Measurements from ENCODE around the gene TTC9B. TPM values are rescaled to one million over a fixed set of nuclear protein-coding genes. Genes with fewer than 3 reads are reported as not detected.

The TTC9B gene
- total RNA-seq, 1 donor from 2014 or later = 37.5 TPM

GRCh38 chr19:40249781-40250180 is 31.6 kb upstream of the TTC9B start:
- no peak for FAIRE-seq
- DNase-seq (ENCODE audit: low spot score in 2 of 2) = no peak

- no peak for FAIRE-seq
Measured at GRCh38 chr19:40249201-40249600, 31.0 kb upstream of the TTC9B start.

GRCh38 chr19:40247735-40248262 is 29.6 kb upstream of the TTC9B start:
- FAIRE-seq (no peak), DNase-seq (ENCODE audit: low spot score in 2 of 2) (no peak)

More at GRCh38 chr19:40249201-40249600, 31.0 kb upstream of the TTC9B start:
- DNase-seq (ENCODE audit: low spot score in 2 of 2) = no peak

GRCh38 chr19:40247178-40247577 is 29.0 kb upstream of the TTC9B start:
- DNase-seq (ENCODE audit: low spot score in 2 of 2) = no peak
- no peak for FAIRE-seq

GRCh38 chr19:40246292-40247073 is 28.3 kb upstream of the TTC9B start:
- FAIRE-seq = no peak
- no peak for DNase-seq (ENCODE audit: low spot score in 2 of 2)

- FAIRE-seq = no peak
Measured at GRCh38 chr19:40245506-40246128, 27.4 kb upstream of the TTC9B start.

GRCh38 chr19:40244579-40245317 is 26.6 kb upstream of the TTC9B start:
- DNase-seq (ENCODE audit: low spot score in 2 of 2) (no peak), FAIRE-seq (no peak)

More at GRCh38 chr19:40245506-40246128, 27.4 kb upstream of the TTC9B start:
- DNase-seq (ENCODE audit: low spot score in 2 of 2) = no peak

- DNase-seq (ENCODE audit: low spot score in 2 of 2) (no peak), FAIRE-seq (no peak)
Measured at GRCh38 chr19:40243181-40243580, 25.0 kb upstream of the TTC9B start.

- DNase-seq (ENCODE audit: low spot score in 2 of 2) (no peak), FAIRE-seq (no peak)
Measured at GRCh38 chr19:40242480-40242879, 24.3 kb upstream of the TTC9B start.

GRCh38 chr19:40241809-40242384 is 23.7 kb upstream of the TTC9B start:
- FAIRE-seq (peak; percentile 8), DNase-seq (ENCODE audit: low spot score in 2 of 2) (peak; percentile 78 to 79)

GRCh38 chr19:40241125-40241808 is 23.1 kb upstream of the TTC9B start:
- no peak for DNase-seq (ENCODE audit: low spot score in 2 of 2)
- FAIRE-seq = no peak

GRCh38 chr19:40240332-40240731 is 22.1 kb upstream of the TTC9B start:
- DNase-seq (ENCODE audit: low spot score in 2 of 2) (no peak), FAIRE-seq (no peak)

GRCh38 chr19:40239415-40240226 is 21.4 kb upstream of the TTC9B start:
- FAIRE-seq (no peak), DNase-seq (ENCODE audit: low spot score in 2 of 2) (no peak)

- DNase-seq (ENCODE audit: low spot score in 2 of 2) (no peak), FAIRE-seq (no peak)
Measured at GRCh38 chr19:40238775-40239174, 20.6 kb upstream of the TTC9B start.

- no peak for DNase-seq (ENCODE audit: low spot score in 2 of 2)
- FAIRE-seq = no peak
Measured at GRCh38 chr19:40237791-40238190, 19.6 kb upstream of the TTC9B start.

GRCh38 chr19:40236366-40236765 is 18.2 kb upstream of the TTC9B start:
- FAIRE-seq (no peak), DNase-seq (ENCODE audit: low spot score in 2 of 2) (no peak)

- FAIRE-seq (no peak), DNase-seq (ENCODE audit: low spot score in 2 of 2) (no peak)
Measured at GRCh38 chr19:40236026-40236355, 17.8 kb upstream of the TTC9B start.

- DNase-seq (ENCODE audit: low spot score in 2 of 2) = no peak
- no peak for FAIRE-seq
Measured at GRCh38 chr19:40235238-40236025, 17.2 kb upstream of the TTC9B start.

Measured in frontal cortex (tissue), 4 donors.